NCI-H345 (cell line): ENCODE measurements around the gene RASAL3.

Experiments
- DNase-seq: peaks from one replicate; lab custom pipeline; 2025; lab: John Stamatoyannopoulos, UW

Gene RASAL3

DNA sequence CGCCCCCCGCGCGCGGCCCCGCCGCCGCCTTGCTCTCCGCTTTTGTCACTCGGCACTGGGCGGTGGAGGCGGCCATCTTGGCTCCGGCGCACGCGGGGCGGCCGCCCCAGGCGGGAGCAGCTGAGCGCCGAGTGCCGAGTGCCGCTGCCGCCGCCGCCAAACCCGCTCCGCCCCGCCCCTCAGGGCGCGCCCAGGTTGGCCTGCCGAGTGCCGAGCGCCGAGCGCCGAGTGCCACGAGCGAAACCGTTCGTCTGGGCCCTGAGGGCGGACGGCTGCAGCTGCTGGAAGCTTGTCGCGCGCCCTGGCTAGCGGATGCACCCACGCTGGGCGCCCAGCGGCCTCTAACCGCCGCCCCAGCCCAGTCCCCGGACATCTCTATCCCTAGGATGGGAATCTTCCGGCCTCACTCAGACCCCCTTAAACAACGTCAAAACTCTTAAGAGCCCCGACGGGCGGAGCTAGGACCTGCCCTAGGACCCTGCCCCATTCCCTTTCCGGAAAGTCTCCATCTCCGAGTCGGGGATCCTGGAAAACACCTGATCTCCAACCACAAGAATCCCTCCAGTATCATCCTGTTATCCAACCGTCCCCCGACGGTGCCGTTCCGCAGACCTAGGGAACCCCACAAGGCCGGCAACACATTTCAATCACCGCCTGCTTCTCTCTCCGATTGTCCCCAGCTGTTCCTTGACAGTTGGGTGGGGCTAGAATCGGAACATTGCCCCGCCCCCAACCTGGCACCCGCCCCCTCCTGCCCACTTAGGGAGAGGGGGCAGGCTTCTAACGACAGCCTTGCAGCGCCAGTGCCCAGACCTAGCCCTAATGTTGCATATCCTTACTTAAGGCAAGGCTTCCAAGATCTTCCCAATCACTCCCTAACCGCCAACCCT lies 31.5 kb downstream of the RASAL3 start:
- peak; percentile 91 for DNase-seq

DNA sequence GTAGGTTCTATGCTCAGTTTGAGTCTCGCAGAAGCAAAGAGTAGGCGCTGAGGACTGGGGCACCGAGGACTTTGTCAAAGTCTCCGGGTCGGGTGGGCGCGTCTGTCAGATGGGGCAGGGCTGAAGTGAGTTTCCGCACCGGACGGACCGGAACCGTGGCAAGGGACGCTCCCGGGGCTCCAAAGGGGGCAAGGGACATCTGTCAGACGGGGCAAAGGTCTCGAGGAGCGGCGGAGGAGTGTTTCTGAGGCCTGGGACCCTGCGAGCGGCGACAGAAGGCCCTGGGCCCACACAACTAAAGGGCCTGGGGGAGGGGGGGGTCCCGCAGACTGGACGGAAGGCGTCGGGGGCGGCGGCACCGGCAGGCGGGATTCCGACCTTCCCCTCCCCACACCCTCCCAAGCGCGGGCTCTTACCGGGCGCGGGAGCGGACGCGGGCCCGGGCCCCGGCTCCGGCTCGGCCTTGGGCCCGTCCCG lies 32.3 kb downstream of the RASAL3 start:
- no peak for DNase-seq

DNA sequence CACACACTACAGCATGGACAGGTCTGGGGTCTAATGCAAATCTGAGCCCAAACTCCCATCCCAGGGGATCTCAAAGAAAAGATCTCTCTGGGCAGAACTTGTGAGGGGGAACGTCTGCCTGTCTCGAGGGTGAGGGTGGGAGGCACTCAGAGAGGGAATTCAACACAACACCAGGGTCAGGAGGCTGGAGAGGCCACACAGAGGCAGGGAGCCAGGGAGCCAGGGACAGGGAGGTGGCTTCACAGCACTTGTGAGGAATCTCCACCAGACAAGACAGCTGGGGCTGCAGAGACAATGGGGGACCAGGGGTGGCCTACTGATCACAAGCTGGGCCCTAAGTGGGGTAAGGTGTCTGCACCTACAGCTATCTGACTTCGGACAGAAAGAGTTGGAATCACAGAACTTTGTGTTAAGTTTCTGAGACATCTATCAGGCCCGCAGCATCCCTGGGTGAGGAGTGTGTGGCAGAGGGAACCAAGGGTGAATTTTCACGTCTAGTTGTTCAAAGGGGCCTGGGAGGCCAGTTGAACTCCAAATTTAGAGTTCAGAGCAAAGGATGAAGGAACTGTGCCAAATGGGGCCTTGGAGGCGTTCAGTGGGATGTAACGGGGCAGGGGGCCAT lies 32.8 kb downstream of the RASAL3 start:
- DNase-seq: no peak

DNA sequence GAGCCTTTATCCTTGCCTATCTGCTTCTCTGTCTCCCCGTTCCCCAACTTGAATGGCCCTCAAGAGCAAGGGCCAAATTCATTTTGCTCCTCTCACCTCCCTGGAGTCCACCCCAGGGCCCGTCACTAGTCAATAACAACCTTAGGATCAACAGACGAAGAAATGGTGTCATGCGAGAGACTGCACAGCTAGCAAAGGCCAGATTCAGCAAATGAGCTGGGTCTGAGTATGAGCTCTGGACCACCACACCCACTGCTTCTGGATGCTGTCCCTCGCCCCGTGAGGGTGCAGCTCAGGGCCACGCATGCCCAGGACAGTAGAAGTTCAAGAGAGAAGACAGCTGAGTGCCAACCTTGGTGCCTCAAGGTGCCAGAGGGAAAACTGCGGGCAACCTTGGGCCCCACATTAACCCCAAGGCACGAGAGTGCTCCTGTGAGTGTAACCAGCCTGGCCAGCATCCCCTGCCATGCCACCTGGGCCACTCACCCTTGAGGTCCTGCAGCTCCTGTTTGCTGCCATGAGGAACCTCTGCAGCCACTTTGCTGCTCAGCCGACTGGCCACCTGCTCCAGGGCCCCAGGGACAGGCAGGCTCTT lies 33.7 kb downstream of the RASAL3 start:
- DNase-seq: no peak

- DNase-seq: no peak
Observed at GRCh38 chr19:15429825-15430467, 34.4 kb downstream of the RASAL3 start.

GRCh38 chr19:15428956-15429824 lies 35.2 kb downstream of the RASAL3 start:
- DNase-seq: no peak

GRCh38 chr19:15427991-15428471 lies 36.3 kb downstream of the RASAL3 start:
- no peak for DNase-seq

- no peak for DNase-seq
Observed at GRCh38 chr19:15427350-15427700, 37.0 kb downstream of the RASAL3 start.

DNA sequence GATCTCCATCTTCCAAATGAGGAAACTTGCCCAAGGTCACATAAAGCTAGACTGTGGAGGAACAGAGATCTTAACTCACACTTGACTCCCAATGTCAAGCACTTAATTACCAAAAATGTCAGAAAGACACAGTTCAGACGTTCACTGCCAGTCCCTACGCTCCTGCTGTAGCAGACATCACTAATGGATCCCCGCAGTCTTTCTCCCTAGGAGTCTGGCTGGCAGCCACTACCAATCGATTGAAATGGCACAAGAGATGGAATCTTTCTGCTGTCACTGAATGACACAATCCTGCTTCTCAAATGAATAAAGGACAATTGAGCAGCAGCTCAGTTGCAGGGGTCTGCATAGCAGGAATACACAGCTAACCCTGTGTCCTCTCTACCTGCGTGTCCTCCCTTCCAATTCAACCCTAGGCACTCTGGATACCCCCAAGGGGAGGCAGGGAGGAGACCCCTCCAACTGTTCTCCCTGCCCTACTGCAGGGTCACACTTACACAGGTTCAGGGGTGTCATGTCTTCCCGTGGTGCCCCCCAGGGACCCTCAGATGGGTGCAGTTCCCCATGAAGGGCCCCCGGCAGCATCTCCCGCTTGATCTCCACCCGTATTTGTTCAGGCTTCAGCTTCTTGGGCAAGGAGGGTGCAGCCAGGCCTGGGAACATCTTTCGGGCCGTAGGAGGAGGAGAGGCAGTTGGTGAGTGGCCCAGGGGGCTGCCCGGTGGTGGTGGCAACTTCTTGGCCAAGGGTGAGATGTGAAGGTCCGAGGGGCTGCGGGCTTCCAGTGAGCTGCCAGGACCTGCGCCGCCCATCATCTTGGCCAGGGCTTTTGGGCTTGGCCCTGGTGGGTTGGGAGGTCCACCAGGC lies 37.6 kb downstream of the RASAL3 start:
- no peak for DNase-seq

DNA sequence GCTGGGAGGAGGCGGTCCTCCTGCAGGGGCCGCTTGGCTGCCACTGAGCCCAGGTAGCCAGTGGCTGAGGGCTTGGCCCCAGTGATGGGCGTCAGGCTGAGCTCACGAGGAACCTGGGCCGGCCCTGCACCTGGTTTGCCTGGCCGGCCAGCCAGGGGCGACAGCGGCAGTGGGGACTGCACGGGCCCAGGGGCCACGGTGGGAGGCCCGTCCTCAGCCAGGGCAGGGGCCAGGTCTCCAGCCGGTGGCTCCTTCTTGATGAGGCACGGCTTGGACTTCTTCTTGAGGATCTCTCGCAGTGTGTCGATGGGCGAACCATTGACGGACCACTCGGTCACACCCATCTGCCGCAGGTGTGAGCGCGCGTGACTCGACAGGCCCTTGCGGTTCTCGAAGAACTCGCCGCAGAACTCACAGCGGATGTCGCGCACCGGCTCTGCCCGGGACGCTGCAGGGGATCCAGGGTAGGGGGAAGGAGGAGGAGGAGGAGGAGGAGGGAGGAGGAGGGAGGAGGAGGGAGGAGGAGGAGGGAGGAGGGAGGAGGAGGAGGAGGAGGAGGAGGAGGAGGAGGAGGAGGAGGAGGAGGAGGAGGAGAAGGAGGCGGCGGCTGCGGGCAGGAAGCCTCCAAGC lies 38.9 kb downstream of the RASAL3 start:
- no peak for DNase-seq

DNA sequence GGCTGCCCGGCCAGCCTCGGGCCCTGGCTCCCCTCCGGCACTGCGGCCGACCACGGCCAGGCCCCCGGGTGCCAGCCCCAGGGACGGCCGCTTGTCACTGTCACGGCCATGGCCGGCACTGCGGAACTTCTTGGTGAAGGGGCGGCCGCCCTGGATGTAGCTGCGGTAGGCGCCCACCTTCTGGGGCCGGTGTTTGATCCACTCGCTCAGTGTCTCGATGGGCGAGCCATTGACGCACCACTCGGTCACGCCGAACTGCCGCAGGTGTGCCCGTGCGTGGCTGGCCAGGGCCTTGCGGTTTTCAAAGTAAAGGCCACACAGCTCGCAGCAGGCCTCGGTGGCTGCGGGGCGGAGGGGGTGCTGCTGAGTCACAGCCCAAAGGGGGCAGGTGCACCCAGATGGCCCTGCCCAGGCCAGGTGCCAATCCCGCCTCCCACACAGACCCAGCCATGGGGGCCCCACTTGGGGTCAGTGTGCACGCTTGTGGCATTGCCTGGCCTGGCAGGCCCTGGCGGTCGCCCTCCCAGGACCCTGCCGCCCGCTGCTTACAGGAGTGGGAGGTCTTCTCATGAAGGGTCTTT lies 39.6 kb downstream of the RASAL3 start:
- no peak for DNase-seq

DNA sequence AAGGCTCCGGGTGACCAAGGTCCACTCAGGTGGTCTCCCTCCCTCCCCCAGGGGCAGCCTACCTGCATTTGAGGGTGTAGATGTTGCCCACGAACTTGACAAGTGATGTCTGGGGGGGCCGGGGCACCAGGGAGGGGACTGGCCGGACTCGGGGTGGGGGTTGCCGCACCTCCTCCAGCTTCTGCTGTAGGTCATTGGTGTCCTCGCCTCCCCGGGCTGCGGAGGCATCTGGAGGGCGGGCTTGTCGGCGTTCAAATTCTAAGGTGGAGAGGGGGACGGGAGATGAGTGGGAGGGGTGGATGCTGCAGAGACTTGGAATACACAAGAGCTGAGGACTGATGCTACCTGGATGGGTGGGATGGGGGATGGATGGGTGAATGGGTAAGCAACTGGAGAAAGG lies 40.2 kb downstream of the RASAL3 start:
- DNase-seq: no peak

DNA sequence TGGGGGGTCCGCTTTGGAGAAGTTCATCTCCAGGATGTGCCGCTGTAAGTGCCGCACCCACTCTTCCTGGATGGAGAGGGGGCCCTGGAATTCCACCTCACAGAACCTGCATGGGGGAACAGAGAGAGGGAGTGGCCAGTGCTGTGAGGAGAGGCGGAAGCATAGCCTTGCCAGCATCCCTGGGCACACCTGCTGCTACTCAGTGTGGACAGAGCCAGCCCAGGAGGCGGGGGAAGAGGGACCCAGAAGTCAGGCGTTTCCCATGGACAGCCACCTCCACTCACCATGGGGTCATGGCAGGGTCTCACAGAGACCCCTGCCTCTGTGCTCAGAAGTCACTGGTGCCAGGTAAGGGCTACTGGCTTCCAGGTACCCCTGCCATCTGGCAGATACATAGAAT lies 41.2 kb downstream of the RASAL3 start:
- no peak for DNase-seq

DNA sequence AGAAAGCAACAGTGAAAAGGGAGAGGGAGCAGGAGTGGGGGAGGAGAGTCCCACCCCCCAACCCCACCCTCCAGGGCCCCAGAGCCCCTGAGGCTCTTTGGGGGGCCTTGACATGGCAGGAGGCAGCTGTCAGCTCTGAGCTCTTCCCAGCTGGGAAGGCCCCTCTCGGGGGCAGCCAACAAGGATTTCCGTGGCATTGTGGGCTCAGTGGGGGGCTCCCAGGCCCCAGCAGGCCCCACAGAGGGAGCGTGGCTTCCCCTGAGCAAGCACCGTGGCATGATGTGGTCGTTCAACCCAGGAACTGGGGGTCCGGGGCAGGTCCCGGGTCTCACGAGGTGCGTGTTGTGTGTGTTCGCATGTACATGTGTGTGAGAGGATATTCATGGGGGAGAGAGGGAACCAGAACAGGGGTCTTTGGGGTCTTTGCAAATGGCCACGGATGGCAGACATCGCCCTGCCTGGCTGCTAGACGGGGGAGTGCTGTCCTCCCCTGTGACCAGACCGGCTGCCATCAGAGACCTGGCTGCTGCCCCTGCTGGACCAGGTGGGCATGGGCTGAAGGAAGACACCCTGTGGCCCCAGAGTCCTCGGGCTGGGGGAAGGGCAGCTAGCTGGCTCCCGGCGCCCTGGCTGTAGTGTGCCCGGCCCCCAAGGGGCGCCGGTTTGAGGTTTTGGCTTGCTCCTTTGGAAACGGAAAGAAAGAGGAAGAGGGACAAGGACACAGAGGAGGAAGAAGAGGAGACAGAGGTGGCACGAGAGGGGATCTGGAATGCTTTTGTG lies 41.9 kb downstream of the RASAL3 start:
- no peak for DNase-seq

DNA sequence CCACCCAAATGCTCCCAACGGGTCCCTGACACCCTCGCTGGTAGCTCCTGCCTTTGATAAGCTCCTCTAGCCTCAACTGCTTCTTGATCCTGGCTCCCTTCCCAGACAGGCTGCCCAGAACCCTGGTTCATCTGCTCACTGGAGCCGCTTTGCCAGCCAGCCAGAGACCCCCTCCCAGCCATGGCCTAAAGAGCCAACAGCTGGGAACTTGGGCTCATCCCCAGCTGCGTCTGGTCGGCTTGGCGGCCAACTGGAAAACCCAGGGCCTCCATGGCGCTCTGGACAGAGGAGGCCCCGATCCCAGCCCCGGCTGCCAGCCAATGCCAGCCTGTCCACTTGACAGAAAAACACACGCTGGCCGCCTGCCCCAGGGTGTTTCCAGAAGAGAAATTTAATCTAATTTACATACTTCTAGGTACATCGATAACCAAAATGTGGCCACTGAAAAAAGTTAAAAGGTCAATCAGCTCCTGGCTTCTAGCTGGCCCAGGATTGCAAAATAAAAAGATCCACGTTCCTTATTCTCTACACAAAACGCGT lies 42.6 kb downstream of the RASAL3 start:
- no peak for DNase-seq

DNA sequence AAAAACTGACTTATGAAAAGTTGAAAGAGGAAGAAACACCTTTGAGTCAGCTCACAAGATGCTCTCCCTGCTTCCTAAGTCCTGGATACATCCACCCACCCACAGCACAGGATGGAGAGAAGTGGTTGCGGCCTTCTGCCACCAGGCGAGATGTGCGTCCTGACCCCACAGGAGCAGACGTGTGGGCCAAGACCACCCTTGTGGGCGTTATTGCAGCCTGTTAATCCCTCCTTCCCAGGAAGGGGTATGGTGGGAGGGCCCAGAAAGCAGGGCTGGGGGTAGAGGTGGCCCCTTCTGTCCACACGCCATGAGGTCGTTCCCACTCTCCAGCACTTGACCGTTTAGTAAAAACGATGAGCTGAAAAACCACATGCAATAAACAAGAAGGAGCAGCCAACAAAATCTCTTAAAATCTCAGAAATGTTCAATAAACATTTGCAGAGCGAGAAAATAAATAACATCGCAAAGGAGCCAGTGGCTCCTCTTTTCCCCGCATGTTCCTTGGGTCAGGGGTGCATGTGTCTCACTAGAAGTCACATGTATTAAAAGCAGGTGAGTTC lies 43.1 kb downstream of the RASAL3 start:
- DNase-seq: no peak

GRCh38 chr19:15419413-15420025 lies 44.8 kb downstream of the RASAL3 start:
- DNase-seq: no peak
